ENCODE results near the gene PRX. TPM values are rescaled to one million over a fixed set of nuclear protein-coding genes. Genes with fewer than 3 reads are reported as not detected.

Gene PRX
- total and polyA plus RNA-seq, 9 of the 15 experiments (the other 6 are each of a cell fraction or from before 2014, with no cell fraction given), result 0.65 to 3.5 (median 1.7) TPM; not detected in 2

DNA sequence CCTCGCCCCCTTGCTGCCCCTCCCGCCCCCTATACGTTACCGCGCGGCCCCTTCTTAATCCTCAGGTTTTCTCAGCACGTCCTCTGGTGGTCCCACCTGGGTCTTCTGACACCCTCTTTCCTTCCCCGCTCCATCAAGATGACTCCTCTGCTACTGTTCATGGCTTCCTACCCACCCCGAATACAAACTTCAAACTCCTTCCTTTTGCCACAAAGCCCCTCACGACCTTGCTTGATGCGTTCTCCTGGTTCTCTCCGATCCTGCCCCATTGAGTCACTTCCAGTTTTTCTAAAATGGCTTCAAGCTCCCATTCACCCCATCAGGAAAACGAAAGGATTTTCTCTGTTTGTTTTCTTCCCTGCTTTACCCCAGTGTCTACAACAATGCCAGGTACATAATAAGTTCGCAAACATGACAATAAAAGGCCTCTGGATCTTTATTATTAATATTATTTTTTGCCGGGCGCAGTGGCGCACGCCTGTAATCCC, 31.7 kb upstream of the PRX start (continued):
- TF ChIP-seq EHMT2 (IDR thresholded peaks at IDR 0.05) (0 out of 2 replicates have a peak, but pooled peaks have one; percentile 24), TOE1 (IDR thresholded peaks at IDR 0.05; ENCODE audit: borderline replicate concordance) (peak; percentile 48; the same call in 1 of the 2 replicates), TOE1 (CRISPR knock-in tag; IDR thresholded peaks at IDR 0.05; ENCODE audit: borderline replicate concordance, low read depth) (no peak), BRD9 (IDR thresholded peaks at IDR 0.05; ENCODE audit: low read depth, partially characterized antibody) (peak; percentile 84), RBBP5 (IDR thresholded peaks at IDR 0.05; ENCODE audit: borderline replicate concordance, insufficient read depth, low read length, poor library complexity, severe bottlenecking) (peak; percentile 5), ATF1 (CRISPR knock-in tag; IDR thresholded peaks at IDR 0.05) (no peak), ATF1 (tag; IDR thresholded peaks at IDR 0.05) (peak; percentile 51), SUPT5H (IDR thresholded peaks at IDR 0.05) (peak; percentile 41; the same call in 1 of the 2 replicates), THRAP3 (IDR thresholded peaks at IDR 0.05; ENCODE audit: borderline replicate concordance) (0 out of 2 replicates have a peak, but pooled peaks have one; percentile 39), DPF2 (IDR thresholded peaks at IDR 0.05) (peak; percentile 70; the same call in 1 of the 2 replicates), PHF8 (IDR thresholded peaks at IDR 0.05; ENCODE audit: borderline replicate concordance, low read length) (peak; percentile 2; the same call in 1 of the 2 replicates), MTA3 (IDR thresholded peaks at IDR 0.05; ENCODE audit: borderline replicate concordance) (0 out of 2 replicates have a peak, but pooled peaks have one; percentile 12)
- TF ChIP-seq, protein P1, sequence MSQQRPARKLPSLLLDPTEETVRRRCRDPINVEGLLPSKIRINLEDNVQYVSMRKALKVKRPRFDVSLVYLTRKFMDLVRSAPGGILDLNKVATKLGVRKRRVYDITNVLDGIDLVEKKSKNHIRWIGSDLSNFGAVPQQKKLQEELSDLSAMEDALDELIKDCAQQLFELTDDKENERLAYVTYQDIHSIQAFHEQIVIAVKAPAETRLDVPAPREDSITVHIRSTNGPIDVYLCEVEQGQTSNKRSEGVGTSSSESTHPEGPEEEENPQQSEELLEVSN (IDR thresholded peaks at IDR 0.05; ENCODE audit: borderline replicate concordance in 1 of 2, extremely low read depth in 1 of 2, insufficient read depth in 1 of 2, insufficient read length in 1 of 2, low read depth in 1 of 2, low read length in 1 of 2, poor library complexity in 1 of 2, severe bottlenecking in 1 of 2), result peak in 1 of 2 experiments; percentile 27
- TF ChIP-seq, protein P2, sequence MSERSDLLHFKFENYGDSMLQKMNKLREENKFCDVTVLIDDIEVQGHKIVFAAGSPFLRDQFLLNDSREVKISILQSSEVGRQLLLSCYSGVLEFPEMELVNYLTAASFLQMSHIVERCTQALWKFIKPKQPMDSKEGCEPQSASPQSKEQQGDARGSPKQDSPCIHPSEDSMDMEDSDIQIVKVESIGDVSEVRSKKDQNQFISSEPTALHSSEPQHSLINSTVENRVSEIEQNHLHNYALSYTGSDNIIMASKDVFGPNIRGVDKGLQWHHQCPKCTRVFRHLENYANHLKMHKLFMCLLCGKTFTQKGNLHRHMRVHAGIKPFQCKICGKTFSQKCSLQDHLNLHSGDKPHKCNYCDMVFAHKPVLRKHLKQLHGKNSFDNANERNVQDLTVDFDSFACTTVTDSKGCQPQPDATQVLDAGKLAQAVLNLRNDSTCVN (CRISPR knock-in tag; IDR thresholded peaks at IDR 0.05), result 0 out of 2 replicates have a peak, but pooled peaks have one; percentile 47
- TF ChIP-seq, protein P3, sequence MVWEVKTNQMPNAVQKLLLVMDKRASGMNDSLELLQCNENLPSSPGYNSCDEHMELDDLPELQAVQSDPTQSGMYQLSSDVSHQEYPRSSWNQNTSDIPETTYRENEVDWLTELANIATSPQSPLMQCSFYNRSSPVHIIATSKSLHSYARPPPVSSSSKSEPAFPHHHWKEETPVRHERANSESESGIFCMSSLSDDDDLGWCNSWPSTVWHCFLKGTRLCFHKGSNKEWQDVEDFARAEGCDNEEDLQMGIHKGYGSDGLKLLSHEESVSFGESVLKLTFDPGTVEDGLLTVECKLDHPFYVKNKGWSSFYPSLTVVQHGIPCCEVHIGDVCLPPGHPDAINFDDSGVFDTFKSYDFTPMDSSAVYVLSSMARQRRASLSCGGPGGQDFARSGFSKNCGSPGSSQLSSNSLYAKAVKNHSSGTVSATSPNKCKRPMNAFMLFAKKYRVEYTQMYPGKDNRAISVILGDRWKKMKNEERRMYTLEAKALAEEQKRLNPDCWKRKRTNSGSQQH (CRISPR knock-in tag; IDR thresholded peaks at IDR 0.05), result peak; percentile 76; the same call in 1 of the 2 replicates
- TF ChIP-seq, protein P4, sequence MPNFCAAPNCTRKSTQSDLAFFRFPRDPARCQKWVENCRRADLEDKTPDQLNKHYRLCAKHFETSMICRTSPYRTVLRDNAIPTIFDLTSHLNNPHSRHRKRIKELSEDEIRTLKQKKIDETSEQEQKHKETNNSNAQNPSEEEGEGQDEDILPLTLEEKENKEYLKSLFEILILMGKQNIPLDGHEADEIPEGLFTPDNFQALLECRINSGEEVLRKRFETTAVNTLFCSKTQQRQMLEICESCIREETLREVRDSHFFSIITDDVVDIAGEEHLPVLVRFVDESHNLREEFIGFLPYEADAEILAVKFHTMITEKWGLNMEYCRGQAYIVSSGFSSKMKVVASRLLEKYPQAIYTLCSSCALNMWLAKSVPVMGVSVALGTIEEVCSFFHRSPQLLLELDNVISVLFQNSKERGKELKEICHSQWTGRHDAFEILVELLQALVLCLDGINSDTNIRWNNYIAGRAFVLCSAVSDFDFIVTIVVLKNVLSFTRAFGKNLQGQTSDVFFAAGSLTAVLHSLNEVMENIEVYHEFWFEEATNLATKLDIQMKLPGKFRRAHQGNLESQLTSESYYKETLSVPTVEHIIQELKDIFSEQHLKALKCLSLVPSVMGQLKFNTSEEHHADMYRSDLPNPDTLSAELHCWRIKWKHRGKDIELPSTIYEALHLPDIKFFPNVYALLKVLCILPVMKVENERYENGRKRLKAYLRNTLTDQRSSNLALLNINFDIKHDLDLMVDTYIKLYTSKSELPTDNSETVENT (CRISPR knock-in tag; IDR thresholded peaks at IDR 0.05), result no peak
- TF ChIP-seq, protein P5, sequence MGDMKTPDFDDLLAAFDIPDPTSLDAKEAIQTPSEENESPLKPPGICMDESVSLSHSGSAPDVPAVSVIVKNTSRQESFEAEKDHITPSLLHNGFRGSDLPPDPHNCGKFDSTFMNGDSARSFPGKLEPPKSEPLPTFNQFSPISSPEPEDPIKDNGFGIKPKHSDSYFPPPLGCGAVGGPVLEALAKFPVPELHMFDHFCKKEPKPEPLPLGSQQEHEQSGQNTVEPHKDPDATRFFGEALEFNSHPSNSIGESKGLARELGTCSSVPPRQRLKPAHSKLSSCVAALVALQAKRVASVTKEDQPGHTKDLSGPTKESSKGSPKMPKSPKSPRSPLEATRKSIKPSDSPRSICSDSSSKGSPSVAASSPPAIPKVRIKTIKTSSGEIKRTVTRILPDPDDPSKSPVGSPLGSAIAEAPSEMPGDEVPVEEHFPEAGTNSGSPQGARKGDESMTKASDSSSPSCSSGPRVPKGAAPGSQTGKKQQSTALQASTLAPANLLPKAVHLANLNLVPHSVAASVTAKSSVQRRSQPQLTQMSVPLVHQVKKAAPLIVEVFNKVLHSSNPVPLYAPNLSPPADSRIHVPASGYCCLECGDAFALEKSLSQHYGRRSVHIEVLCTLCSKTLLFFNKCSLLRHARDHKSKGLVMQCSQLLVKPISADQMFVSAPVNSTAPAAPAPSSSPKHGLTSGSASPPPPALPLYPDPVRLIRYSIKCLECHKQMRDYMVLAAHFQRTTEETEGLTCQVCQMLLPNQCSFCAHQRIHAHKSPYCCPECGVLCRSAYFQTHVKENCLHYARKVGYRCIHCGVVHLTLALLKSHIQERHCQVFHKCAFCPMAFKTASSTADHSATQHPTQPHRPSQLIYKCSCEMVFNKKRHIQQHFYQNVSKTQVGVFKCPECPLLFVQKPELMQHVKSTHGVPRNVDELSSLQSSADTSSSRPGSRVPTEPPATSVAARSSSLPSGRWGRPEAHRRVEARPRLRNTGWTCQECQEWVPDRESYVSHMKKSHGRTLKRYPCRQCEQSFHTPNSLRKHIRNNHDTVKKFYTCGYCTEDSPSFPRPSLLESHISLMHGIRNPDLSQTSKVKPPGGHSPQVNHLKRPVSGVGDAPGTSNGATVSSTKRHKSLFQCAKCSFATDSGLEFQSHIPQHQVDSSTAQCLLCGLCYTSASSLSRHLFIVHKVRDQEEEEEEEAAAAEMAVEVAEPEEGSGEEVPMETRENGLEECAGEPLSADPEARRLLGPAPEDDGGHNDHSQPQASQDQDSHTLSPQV (IDR thresholded peaks at IDR 0.05), result 0 out of 2 replicates have a peak, but pooled peaks have one; percentile 37
